BLaER1 treated with 17β-estradiol and CSF1 and Interleukin-3, amounts not matched to agents 10 nM and 100 nM (cell line): Measurements from ENCODE around the gene ERLEC1.
"Not testable (repeated sequence)": the region's sequence is repeated elsewhere in the genome, so short reads cannot be mapped to it uniquely, and the experiment has no call there.

Source experiments
- H3K27ac ChIP-seq, 11 experiments: shearing (Covaris generic); formaldehyde crosslinking; 2 replicates each; pipeline ENCODE4 v1.8.1; 2022
- H3K27me3 ChIP-seq, 11 experiments: shearing (Covaris generic); formaldehyde crosslinking; 2 replicates each; pipeline ENCODE4 v1.8.1; 2022
- H3K36me3 ChIP-seq, 11 experiments: shearing (Covaris generic); formaldehyde crosslinking; 2 replicates each; pipeline ENCODE4 v1.8.1; 2022
- H3K4me1 ChIP-seq, 10 experiments: shearing (Covaris generic); formaldehyde crosslinking; 2 replicates each; pipeline ENCODE4 v1.8.1; 2022
- H3K4me2 ChIP-seq, 11 experiments: shearing (Covaris generic); formaldehyde crosslinking; 2 replicates each; pipeline ENCODE4 v1.8.1; 2022
- H3K4me3 ChIP-seq, 10 experiments: shearing (Covaris generic); formaldehyde crosslinking; 2 replicates each; pipeline ENCODE4 v1.8.1; 2022
- H3K9ac ChIP-seq, 11 experiments: shearing (Covaris generic); formaldehyde crosslinking; 2 replicates each; pipeline ENCODE4 v1.8.1; 2022
- H3K9me3 ChIP-seq, 11 experiments: shearing (Covaris generic); formaldehyde crosslinking; replicated peaks in 1 of 11; 2 replicates each; pipeline ENCODE4 v1.8.1; 2022
- H4K20me1 ChIP-seq, 11 experiments: shearing (Covaris generic); formaldehyde crosslinking; 2 replicates each; pipeline ENCODE4 v1.8.1; 2022
- Cebpa-rat ChIP-seq, 11 experiments: shearing (Covaris generic); IDR thresholded peaks; 2 replicates each; pipeline ENCODE4 v1.8.1; 2022

Gene ERLEC1

DNA sequence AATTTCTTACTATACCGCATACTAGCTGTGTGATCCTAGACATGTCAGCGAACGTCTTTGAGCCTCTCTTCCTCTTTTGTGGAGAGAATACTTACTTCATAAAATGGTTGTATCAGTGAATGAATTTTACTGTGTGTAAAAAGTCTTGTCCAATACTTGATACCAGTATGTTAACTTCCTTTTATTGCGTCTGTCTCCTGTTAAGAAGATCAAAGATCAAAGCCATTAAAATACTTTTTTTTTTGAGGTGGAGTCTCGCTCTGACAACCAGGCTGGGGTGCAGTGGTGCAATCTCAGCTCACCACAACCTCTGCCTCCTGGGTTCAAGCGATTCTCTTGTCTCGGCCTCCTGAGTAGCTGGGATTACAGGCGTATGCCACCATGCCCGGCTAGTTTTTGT, 33.2 kb downstream of the ERLEC1 start:
- Histone ChIP-seq H3K27ac (no peak overlapping the region), H3K9me3 (no peaks in the 10 kb centered on the region), H3K4me3 (no peak overlapping the region), H4K20me1 (no peaks in the 10 kb centered on the region), H3K9ac (no peak overlapping the region), H3K27me3 (no peaks in the 10 kb centered on the region), H3K4me1 (peaks cover 0 to 6% (median 0%) of the 10 kb centered on the region in 10 experiments; a peak in 3 of 20 replicates), H3K4me2 (no peak overlapping the region), H3K36me3 (peaks cover 40 to 68% (median 50%) of the 10 kb centered on the region in 11 experiments)
- no peak for TF ChIP-seq Cebpa-rat (IDR thresholded peaks at IDR 0.05)

DNA sequence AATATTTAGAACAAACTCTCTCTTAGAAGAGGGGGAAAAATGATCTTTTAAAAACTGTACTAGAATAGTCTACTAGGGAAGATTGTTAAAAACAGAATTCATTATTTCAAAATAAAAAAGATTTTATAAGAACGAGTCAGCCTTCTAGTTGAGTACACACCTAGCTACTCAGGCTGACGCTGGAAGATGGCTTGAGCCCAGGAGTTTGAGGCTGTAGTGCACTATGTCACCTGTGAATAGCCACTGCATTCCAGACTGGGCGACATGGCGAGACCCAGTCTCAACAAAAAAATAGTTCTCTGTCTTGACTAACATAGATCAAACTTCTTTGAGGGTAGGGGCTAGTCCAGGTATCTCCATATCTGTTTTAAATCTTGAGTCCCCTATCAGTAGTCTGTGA, 33.9 kb downstream of the ERLEC1 start:
- no peaks in the 10 kb centered on the region for H4K20me1 ChIP-seq
- H3K27me3 ChIP-seq, result no peaks in the 10 kb centered on the region
- H3K27ac ChIP-seq, result no peak overlapping the region
- no peak overlapping the region for H3K9ac ChIP-seq
- TF ChIP-seq Cebpa-rat (IDR thresholded peaks at IDR 0.05), result no peak
- peaks cover 34 to 61% (median 43%) of the 10 kb centered on the region in 11 experiments for H3K36me3 ChIP-seq
- no peak overlapping the region for H3K4me2 ChIP-seq
- H3K4me3 ChIP-seq, result no peak overlapping the region
- H3K9me3 ChIP-seq, result no peaks in the 10 kb centered on the region
- peaks cover 0 to 6% (median 0%) of the 10 kb centered on the region in 10 experiments; a peak in 3 of 20 replicates for H3K4me1 ChIP-seq

DNA sequence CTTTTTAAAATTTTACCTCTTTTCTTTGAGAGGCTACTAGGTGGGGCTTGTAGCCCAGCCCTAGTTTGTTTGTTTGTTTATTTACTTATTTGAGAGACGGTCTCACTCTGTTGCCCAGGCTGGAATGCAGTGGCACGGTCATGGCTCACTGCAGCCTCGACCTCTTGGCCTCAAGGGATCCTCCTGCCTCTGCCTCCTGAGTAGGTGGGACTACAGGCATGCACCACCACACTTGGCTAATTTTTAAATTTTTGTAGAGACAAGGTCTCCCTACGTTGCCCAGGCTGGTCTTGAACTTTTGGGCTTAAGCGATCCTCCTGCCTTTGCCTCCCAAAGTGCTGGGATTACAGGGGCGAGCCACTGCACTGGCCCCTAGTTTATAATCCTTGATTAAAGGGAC, 35.0 kb downstream of the ERLEC1 start:
- no peak overlapping the region for H3K27ac ChIP-seq
- H3K9ac ChIP-seq, result no peak overlapping the region
- no peak overlapping the region for H3K4me3 ChIP-seq
- H3K9me3 ChIP-seq, result no peaks in the 10 kb centered on the region
- H3K27me3 ChIP-seq, result no peaks in the 10 kb centered on the region
- no peaks in the 10 kb centered on the region for H4K20me1 ChIP-seq
- H3K4me1 ChIP-seq, result peaks cover 0 to 6% (median 0%) of the 10 kb centered on the region in 10 experiments; a peak in 3 of 20 replicates
- H3K36me3 ChIP-seq, result peaks cover 25 to 50% (median 32%) of the 10 kb centered on the region in 11 experiments
- no peak for TF ChIP-seq Cebpa-rat (IDR thresholded peaks at IDR 0.05)
- peak overlapping the region in 2 of 11 experiments; percentile 19 to 21; a peak in 1 of 22 replicates for H3K4me2 ChIP-seq

DNA sequence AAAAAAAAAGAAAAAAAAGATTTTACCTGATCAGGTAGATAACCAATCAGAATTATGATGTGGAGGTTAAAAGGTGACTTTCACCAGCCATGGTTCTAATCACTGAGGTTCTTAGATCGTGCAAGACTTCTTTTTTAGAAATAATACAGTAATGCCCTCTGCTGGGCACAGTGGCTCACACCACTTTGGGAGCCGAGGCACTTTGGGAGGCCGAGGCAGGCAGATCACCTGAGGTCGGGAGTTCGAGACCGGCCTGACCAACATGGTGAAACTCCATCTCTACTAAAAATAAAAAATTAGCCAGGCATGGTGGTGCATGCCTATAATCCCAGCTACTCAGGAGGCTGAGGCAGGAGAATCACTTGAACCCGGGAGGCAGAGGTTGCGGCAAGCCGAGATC, 36.8 kb downstream of the ERLEC1 start:
- not testable (repeated sequence) for H3K27me3 ChIP-seq, H3K9me3 ChIP-seq

DNA sequence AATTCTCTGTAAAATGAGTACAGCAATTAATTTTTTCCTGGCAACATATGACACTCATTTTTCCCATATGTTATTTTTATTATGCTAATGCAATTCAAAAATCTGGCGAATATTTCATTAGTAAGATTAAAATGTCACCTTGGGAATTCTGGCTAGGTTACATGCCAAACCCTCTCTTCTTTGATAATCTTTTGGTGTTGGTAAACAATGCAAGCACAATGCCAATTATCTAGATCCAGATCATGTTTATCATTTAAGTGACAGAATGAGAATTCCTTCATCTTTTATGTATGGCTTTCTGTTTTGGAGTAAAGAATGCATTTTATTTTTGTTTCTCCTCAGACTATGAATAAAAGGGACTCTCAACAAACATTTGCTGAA, 39.2 kb downstream of the ERLEC1 start:
- H3K27me3 ChIP-seq, result no peaks in the 10 kb centered on the region
- H3K27ac ChIP-seq, result no peak overlapping the region
- H3K9ac ChIP-seq, result no peak overlapping the region
- H3K9me3 ChIP-seq, result peaks cover 0 to 3% (median 0%) of the 10 kb centered on the region in 11 experiments; a peak in 2 of 22 replicates
- peaks cover 0 to 6% (median 0%) of the 10 kb centered on the region in 10 experiments; a peak in 3 of 20 replicates for H3K4me1 ChIP-seq
- H3K4me2 ChIP-seq, result no peak overlapping the region
- no peaks in the 10 kb centered on the region for H4K20me1 ChIP-seq
- no peak for TF ChIP-seq Cebpa-rat (IDR thresholded peaks at IDR 0.05)
- peaks cover 0 to 15% (median 6%) of the 10 kb centered on the region in 11 experiments; a peak in 11 of 22 replicates for H3K36me3 ChIP-seq
- no peak overlapping the region for H3K4me3 ChIP-seq

More for the DNA sequence above, 36.8 kb downstream of the ERLEC1 start:
- H3K4me2 ChIP-seq, H3K9ac ChIP-seq, H3K27ac ChIP-seq, H3K4me1 ChIP-seq, H3K4me3 ChIP-seq, H4K20me1 ChIP-seq: not testable (repeated sequence)
- H3K36me3 ChIP-seq, result peaks cover 15 to 32% (median 19%) of the 10 kb centered on the region in 11 experiments

DNA sequence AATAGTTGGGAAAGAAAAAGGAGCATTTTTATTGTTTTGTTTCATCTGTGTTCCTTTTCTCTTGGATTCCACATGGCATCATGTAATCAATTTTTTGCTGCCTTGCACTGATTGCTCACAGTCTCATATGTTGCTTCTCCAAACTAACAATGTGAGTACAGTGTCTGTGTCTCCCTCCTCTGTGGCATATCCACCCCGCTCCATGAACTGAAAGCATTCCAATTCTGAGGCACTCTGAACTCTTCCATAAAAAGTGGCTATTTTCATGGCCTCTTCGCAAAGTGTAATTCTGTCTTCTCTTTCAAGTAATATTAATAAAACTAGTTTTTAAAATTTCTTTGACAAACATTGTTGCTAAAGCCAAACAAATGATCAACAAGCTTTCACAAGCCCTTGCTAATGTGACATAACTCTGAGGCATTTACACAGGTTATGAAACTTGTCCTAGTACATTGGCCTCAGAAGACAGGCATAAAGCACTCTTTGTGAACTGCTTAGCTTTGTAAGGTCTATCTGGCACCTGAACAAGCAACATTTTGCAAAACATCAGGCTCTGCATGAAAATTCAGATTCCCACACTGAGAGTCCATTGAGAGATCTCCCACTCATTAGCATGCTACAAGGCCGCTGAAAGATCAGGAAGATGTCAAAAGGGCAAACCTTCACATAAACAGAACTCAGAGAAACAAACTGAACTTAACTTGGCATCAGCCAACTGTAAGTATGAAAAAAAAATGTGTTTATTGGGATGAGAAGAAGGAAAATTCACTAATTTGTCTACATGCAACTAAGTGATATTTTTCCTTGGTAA, 39.9 kb downstream of the ERLEC1 start:
- peaks cover 0 to 23% (median 7%) of the 10 kb centered on the region in 11 experiments; a peak in 11 of 22 replicates for H3K36me3 ChIP-seq
- H3K27me3 ChIP-seq, result no peaks in the 10 kb centered on the region
- TF ChIP-seq Cebpa-rat (IDR thresholded peaks at IDR 0.05), result no peak
- no peak overlapping the region for H3K4me2 ChIP-seq
- peaks cover 0 to 3% (median 0%) of the 10 kb centered on the region in 11 experiments; a peak in 2 of 22 replicates for H3K9me3 ChIP-seq
- H4K20me1 ChIP-seq, result no peaks in the 10 kb centered on the region
- peaks cover 0 to 5% (median 0%) of the 10 kb centered on the region in 10 experiments; a peak in 3 of 20 replicates for H3K4me1 ChIP-seq
- H3K9ac ChIP-seq, result no peak overlapping the region
- H3K27ac ChIP-seq, result no peak overlapping the region
- no peak overlapping the region for H3K4me3 ChIP-seq

DNA sequence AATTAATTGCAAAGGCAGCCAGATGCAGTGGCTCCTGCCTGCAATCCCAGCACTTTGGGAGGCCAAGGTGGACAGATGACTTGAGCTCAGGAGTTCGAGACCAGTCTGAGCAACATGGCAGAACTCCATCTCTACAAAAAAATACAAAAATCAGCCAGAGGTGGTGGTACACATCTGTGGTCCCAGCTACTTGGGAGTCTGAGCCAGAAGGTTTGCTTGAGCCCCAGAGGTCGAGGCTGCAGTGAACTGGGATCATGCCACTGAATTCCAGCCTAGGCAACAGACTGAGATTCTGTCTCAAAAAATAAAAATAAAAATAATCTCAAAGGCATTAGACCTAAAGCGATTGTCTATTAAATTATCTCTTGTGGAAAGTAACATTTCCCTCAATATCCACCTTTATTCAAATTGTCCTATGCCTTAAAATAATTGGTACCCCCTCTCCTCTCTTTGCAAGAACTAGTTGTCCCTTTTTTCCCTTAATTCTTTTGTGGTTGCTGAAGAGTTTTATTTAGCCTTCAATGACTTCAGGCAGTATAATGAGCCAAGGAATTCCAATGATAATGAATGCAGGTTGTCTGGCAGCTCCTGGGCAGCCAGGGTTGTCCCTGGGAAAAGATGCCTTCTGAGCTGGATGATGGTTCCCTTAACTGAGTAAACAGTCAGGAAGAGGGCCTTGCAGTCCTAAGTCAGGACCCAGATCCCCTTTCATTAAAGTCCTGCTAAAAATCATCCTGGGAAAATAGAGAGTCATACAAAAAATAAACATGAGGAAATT, 40.7 kb downstream of the ERLEC1 start:
- H3K27ac ChIP-seq, result no peak overlapping the region
- peaks cover 0 to 3% (median 0%) of the 10 kb centered on the region in 11 experiments; a peak in 2 of 22 replicates for H3K9me3 ChIP-seq
- H3K9ac ChIP-seq, result no peak overlapping the region
- peaks cover 0 to 2% (median 0%) of the 10 kb centered on the region in 10 experiments; a peak in 1 of 20 replicates for H3K4me1 ChIP-seq
- H3K27me3 ChIP-seq, result no peaks in the 10 kb centered on the region
- H3K36me3 ChIP-seq, result peaks cover 0 to 22% (median 7%) of the 10 kb centered on the region in 11 experiments; a peak in 9 of 22 replicates
- H3K4me3 ChIP-seq, result no peak overlapping the region
- TF ChIP-seq Cebpa-rat (IDR thresholded peaks at IDR 0.05), result no peak
- no peaks in the 10 kb centered on the region for H4K20me1 ChIP-seq
- H3K4me2 ChIP-seq, result no peak overlapping the region

DNA sequence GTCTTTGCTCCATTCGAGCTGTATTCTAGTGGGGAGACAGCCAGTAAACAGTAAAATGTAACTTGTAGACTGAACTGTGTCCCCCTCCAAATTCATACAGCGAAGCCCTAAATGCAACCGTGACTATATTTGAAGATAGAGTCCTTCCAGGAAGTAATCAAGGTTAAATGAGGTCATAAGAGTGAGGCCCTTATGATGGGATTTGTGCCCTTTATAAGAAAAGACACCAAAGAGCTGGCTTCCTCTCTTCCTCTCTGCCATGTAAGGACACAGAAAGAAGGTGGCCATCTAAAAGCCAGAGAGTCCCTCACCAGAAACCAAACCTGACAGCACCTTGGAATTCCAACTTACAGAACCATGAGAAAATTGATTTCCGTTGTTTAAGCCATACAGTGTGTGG, 41.5 kb downstream of the ERLEC1 start:
- H3K4me1 ChIP-seq, result no peaks in the 10 kb centered on the region
- no peak overlapping the region for H3K4me3 ChIP-seq
- H3K36me3 ChIP-seq, result peaks cover 0 to 27% (median 9%) of the 10 kb centered on the region in 11 experiments; a peak in 8 of 22 replicates
- H3K9me3 ChIP-seq, result peaks cover 0 to 3% (median 0%) of the 10 kb centered on the region in 11 experiments; a peak in 2 of 22 replicates
- no peaks in the 10 kb centered on the region for H3K27me3 ChIP-seq
- no peak overlapping the region for H3K9ac ChIP-seq
- H3K4me2 ChIP-seq, result no peak overlapping the region
- TF ChIP-seq Cebpa-rat (IDR thresholded peaks at IDR 0.05), result no peak
- H4K20me1 ChIP-seq, result no peaks in the 10 kb centered on the region
- H3K27ac ChIP-seq, result no peak overlapping the region
